Measurements from ENCODE around the gene BMF.

GRCh38 chr15:40137303-40138200 is 28.9 kb upstream of the BMF start:
- TF ChIP-seq, protein P1, sequence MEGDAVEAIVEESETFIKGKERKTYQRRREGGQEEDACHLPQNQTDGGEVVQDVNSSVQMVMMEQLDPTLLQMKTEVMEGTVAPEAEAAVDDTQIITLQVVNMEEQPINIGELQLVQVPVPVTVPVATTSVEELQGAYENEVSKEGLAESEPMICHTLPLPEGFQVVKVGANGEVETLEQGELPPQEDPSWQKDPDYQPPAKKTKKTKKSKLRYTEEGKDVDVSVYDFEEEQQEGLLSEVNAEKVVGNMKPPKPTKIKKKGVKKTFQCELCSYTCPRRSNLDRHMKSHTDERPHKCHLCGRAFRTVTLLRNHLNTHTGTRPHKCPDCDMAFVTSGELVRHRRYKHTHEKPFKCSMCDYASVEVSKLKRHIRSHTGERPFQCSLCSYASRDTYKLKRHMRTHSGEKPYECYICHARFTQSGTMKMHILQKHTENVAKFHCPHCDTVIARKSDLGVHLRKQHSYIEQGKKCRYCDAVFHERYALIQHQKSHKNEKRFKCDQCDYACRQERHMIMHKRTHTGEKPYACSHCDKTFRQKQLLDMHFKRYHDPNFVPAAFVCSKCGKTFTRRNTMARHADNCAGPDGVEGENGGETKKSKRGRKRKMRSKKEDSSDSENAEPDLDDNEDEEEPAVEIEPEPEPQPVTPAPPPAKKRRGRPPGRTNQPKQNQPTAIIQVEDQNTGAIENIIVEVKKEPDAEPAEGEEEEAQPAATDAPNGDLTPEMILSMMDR (IDR thresholded peaks at IDR 0.05) = no peak
- TF ChIP-seq POLR2A (IDR thresholded peaks at IDR 0.05) = no peak
